Brain microvascular endothelial cell (primary cell): Measurements from ENCODE around the gene ZNF862.

Source experiments
- DNase-seq: peaks from one replicate; pipeline ENCODE4 v3.0.0-alpha.2; 2020
- H3K27ac ChIP-seq: fragments of 250-450 bp; sonication (Bioruptor Pico); 2 replicates; pipeline ENCODE4 v1.5.1; 2020; ENCODE audit warnings: mild to moderate bottlenecking, moderate library complexity
- H3K27me3 ChIP-seq: fragments of 250-450 bp; sonication (Bioruptor Pico); replicated peaks from 2 replicates; pipeline ENCODE4 v1.5.1; 2020; ENCODE audit warnings: mild to moderate bottlenecking
- H3K36me3 ChIP-seq: fragments of 250-450 bp; sonication (Bioruptor Pico); replicated peaks from 2 replicates; pipeline ENCODE4 v1.5.1; 2020; ENCODE audit warnings: mild to moderate bottlenecking
- H3K4me3 ChIP-seq: 2 replicates; pipeline ENCODE4 v1.5.1; 2011; ENCODE audit warnings: low read depth, mild to moderate bottlenecking, control low read depth, low read length, moderate library complexity
- in situ Hi-C: cut with HindIII; loops from 2 replicates; pipeline ENCODE4 v1.10.0; 2017; ENCODE audit warnings: low sequenced_read_pairs, low pct_ligation_motif_present
- TF ChIP-seq, protein P1 (sequence below): IDR thresholded peaks from 2 replicates; pipeline ENCODE4 v1.5.1; 2011; ENCODE audit warnings: low read depth, mild to moderate bottlenecking, moderate library complexity, low read length, control low read depth, inconsistent platforms; ENCODE audit errors: missing control alignments

ZNF862 gene

GRCh38 chr7:149860821-149861727 is 22.9 kb downstream of the ZNF862 start:
- no peaks in the 10 kb centered on the region for H3K36me3 ChIP-seq
- DNase-seq, result no peak

DNA sequence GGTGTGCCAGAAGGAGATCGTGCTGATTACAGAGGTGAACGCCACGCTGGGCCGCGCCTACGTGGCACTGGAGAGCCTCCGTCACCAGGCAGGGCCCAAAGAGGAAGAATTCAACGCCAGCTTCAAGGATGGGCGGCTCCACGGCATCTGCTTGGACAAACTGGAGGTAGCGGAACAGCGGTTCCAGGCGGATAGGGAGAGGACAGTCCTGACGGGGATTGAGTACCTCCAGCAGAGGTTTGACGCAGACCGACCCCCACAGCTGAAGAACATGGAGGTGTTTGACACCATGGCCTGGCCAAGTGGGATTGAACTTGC is 23.5 kb downstream of the ZNF862 start:
- no peaks in the 10 kb centered on the region for H3K27me3 ChIP-seq
- TF ChIP-seq, protein P1, sequence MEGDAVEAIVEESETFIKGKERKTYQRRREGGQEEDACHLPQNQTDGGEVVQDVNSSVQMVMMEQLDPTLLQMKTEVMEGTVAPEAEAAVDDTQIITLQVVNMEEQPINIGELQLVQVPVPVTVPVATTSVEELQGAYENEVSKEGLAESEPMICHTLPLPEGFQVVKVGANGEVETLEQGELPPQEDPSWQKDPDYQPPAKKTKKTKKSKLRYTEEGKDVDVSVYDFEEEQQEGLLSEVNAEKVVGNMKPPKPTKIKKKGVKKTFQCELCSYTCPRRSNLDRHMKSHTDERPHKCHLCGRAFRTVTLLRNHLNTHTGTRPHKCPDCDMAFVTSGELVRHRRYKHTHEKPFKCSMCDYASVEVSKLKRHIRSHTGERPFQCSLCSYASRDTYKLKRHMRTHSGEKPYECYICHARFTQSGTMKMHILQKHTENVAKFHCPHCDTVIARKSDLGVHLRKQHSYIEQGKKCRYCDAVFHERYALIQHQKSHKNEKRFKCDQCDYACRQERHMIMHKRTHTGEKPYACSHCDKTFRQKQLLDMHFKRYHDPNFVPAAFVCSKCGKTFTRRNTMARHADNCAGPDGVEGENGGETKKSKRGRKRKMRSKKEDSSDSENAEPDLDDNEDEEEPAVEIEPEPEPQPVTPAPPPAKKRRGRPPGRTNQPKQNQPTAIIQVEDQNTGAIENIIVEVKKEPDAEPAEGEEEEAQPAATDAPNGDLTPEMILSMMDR, result no peak
- DNase-seq, result no peak
- in situ Hi-C loops, result no loop called here
- no peak overlapping the region for H3K27ac ChIP-seq
- H3K4me3 ChIP-seq, result no peak overlapping the region
- H3K36me3 ChIP-seq, result no peaks in the 10 kb centered on the region

More at GRCh38 chr7:149860821-149861727, 22.9 kb downstream of the ZNF862 start:
- TF ChIP-seq, protein P1, result peak; percentile 57
- no peak overlapping the region for H3K4me3 ChIP-seq
- in situ Hi-C loops, result no loop called here
- no peaks in the 10 kb centered on the region for H3K27me3 ChIP-seq
- no peak overlapping the region for H3K27ac ChIP-seq

- in situ Hi-C loops, result no loop called here
- Histone ChIP-seq H3K4me3 (no peak overlapping the region), H3K27ac (no peak overlapping the region), H3K27me3 (no peaks in the 10 kb centered on the region), H3K36me3 (no peaks in the 10 kb centered on the region)
- DNase-seq, result no peak
- TF ChIP-seq, protein P1, result no peak
These were observed 24.0 kb downstream of the ZNF862 start for GRCh38 chr7:149862156-149862555.

- TF ChIP-seq, protein P1, result no peak
- DNase-seq, result no peak
- Histone ChIP-seq H3K36me3 (no peaks in the 10 kb centered on the region), H3K27me3 (no peaks in the 10 kb centered on the region), H3K4me3 (no peak overlapping the region), H3K27ac (no peak overlapping the region)
- in situ Hi-C loops, result no loop called here
These were observed 25.3 kb downstream of the ZNF862 start for GRCh38 chr7:149863500-149863899.

DNA sequence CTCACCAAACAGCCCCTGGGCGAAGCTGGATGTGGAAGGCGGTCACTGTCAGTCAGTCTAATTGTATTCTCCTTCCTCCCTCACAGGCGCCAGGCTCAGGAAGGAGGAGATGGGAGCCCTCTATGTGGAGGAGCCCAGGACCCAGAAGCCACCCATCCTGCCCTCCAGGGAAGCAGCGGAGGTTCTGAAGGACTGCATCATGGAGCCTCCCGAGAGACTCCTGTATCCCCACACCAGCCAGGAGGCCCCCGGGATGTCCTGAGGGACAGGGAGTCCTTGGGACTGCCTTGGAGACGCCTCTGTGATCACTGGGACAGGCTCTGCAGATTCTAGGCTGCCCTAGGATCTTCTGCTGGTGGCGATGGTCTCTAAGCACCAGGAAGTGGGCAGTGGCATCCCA is 25.8 kb downstream of the ZNF862 start:
- in situ Hi-C loops, result no loop called here
- Histone ChIP-seq H3K27ac (no peak overlapping the region), H3K27me3 (no peaks in the 10 kb centered on the region), H3K36me3 (no peaks in the 10 kb centered on the region), H3K4me3 (no peak overlapping the region)
- TF ChIP-seq, protein P1, result no peak
- no peak for DNase-seq
